AG10803 (cell line): ENCODE data around the gene SUPT5H.

Experiments used
- DNase-seq: peaks from one replicate; pipeline ENCODE4 v3.0.0; 2010; ENCODE audit warnings: low read depth
- H3K4me3 ChIP-seq: 2 replicates; pipeline ENCODE4 v1.5.1; 2011; ENCODE audit warnings: mild to moderate bottlenecking, low read length, control low read depth
- CTCF ChIP-seq: conservative IDR thresholded peaks from 2 replicates; pipeline ENCODE4 v1.5.1; 2011; ENCODE audit warnings: mild to moderate bottlenecking, low read length, control low read depth, inconsistent platforms

The SUPT5H gene

DNA sequence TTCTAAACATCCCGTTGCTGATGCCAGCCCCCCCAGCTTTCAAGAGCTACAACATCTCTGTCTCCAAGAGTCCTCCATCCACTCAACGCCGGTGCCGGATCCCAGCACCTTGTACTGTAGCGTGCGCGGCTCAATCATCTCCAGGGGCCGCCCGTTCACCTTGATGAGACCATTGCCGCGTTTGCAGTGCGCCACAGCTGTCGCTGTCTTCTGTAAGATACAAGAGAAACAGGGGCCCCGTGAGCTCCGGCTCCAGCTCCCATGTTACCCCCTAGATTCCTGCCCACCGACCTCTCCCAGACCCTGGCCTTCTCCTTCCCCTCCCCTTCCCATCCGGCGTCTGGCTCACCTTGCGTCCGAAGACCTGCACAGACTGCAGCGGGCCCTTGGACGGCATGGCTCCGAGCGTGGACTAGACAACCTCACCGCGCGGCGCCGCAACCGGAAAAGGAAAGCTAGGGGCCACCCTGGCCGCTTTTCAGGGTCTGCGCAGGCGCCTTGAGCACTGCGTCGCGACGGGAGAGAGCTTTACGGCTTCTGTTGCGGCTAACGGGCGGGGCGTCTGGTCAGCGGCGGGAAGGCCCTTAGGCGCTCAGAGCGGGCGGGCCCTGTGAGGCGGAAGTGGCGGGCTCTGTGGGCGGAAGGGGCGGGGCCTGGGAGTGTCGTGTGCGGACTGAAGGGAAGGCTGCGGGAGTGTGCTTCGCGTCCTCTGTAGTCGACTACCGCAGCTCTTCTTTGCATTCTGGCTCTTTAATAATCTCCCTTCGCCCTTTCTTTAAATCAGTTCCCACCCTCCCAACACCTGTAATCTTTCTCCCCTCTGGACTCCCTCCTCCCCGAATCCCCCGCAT lies 9.7 kb upstream of the SUPT5H start, which contains the start of gene RPS16:
Gene RPS16, minus strand, starts transcription at position 451 of the 851 bp plus-strand sequence. Its CDS starts 54 bp downstream, at position 397.
- no peak for TF ChIP-seq CTCF
- DNase-seq = peak; percentile 97
- peak within 1 kb of the TSS; percentile 99 for H3K4me3 ChIP-seq

DNA sequence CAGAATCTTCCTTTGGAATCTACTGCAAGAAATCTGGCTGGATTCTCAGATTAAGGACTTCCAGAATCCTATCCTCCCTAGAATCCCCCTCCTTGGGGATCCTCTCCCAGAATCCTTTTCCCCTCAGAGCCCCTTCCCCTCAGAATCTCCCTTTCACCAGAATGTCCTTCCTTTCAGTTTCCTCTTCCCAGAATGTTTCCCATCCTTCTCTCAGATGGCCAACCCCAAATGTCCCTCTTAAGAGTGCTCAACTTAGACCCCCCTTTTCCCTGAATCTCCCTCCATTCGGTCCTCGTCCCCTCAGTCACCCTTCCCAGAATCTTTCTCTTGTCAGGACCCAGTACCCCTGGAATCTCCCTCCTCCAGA lies 9.0 kb upstream of the SUPT5H start:
- no peak for TF ChIP-seq CTCF
- H3K4me3 ChIP-seq = peak overlapping the region; percentile 69
- no peak for DNase-seq

- TF ChIP-seq CTCF = no peak
- no peak overlapping the region for H3K4me3 ChIP-seq
- DNase-seq = peak; percentile 27
Observed at GRCh38 chr19:39438270-39438934, 7.0 kb upstream of the SUPT5H start.

DNA sequence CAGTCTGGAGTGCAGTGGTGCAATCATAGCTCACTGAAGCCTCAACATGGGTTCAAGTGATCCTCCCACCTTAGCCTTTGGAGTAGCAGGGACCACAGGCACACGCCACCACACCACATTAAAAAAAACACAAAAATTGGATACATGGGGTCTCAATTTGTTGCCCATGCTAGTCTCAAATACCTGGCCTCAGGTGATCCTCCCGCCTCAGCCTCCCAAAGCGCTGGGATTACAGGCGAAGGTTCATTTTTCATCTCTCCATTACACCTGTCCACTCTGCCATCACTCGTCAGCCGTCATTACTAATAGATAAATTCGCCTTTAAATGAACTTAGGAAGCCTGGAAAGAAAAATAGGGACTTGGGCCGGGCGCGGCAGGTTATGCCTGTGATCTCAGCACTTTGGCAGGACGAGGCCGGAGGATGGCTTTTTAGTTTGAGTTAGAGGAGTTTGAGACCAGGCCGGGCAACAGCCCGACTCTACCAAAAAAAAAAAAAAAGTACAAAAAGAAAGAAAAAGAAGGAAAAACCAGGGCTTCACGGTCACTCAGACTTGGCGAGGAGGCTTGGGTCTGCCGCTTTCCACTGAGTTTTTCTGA lies 685 bp upstream of the SUPT5H start:
- peak; percentile 32 for DNase-seq
- no peak for TF ChIP-seq CTCF
- H3K4me3 ChIP-seq = peak overlapping the region; percentile 100

DNA sequence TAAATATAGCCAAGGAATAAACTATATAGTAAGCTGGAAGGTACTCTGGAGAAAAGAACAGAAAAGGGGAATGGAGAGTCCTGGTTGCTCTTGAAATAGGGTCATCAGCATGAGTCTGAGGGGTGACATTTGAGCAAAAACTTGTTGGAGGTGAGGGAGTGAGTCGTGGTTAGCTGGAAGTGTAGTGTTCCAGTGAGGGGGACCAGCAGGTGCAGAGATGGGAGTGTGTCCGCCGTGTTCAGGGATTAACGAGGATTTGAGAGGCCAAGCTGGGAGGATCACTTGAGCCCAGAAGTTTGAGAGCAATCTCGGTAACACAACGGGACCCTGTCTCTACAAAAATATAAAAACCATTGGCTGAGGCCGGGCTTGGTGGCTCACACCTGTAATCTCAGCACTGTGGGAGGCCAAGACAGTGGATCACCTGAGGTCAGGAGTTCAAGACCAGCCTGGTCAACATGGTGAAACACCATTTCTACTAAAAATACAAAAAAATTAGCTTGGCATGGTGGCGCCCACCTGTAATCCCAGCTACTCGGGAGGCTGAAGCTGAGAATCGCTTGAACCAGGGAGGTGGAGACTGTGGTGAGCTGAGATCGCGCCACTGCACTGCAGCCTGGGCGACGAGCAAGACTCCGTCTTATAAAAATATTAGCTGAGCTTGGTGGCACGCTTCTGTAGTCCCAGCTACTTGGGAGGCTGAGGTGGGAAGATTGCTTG lies 1.1 kb downstream of the SUPT5H start:
- DNase-seq = no peak
- TF ChIP-seq CTCF = no peak
- peak overlapping the region; percentile 100 for H3K4me3 ChIP-seq

GRCh38 chr19:39448271-39448670 lies 2.9 kb downstream of the SUPT5H start:
- TF ChIP-seq CTCF = no peak
- DNase-seq = peak; percentile 49
- H3K4me3 ChIP-seq = no peak overlapping the region
